HG03039 (cell line): ENCODE results near the gene AUP1.

Experiments used
- ATAC-seq: cut with Tn5 transposase; IDR thresholded peaks from one replicate; pipeline ENCODE4 v1.9.1; 2021; ENCODE audit warnings: mild to moderate bottlenecking, moderate library complexity; ENCODE audit not compliant: unreplicated experiment

The AUP1 gene

GRCh38 chr2:74538881-74539339 is 9.4 kb upstream of the AUP1 start:
- ATAC-seq, result no peak

- no peak for ATAC-seq
Measured at GRCh38 chr2:74537140-74537539, 7.6 kb upstream of the AUP1 start.

- no peak for ATAC-seq
Measured at GRCh38 chr2:74536166-74536950, 6.9 kb upstream of the AUP1 start.

- no peak for ATAC-seq
Measured at GRCh38 chr2:74535440-74535965, 6.0 kb upstream of the AUP1 start.

- no peak for ATAC-seq
Measured at GRCh38 chr2:74534411-74534810, 4.9 kb upstream of the AUP1 start.

- no peak for ATAC-seq
Measured at GRCh38 chr2:74533464-74533863, 4.0 kb upstream of the AUP1 start.

GRCh38 chr2:74532222-74532621 is 2.7 kb upstream of the AUP1 start:
- no peak for ATAC-seq

GRCh38 chr2:74531666-74532065 is 2.2 kb upstream of the AUP1 start:
- ATAC-seq, result no peak

- ATAC-seq, result no peak
Measured at GRCh38 chr2:74530239-74531187, 1.0 kb upstream of the AUP1 start.

GRCh38 chr2:74528600-74529356 is 728 bp downstream of the AUP1 start:
- ATAC-seq, result peak; percentile 7

- no peak for ATAC-seq
Measured at GRCh38 chr2:74527741-74528140, 1.8 kb downstream of the AUP1 start.

GRCh38 chr2:74526649-74527230 is 2.8 kb downstream of the AUP1 start:
- ATAC-seq, result no peak

- ATAC-seq, result no peak
Measured at GRCh38 chr2:74525717-74526648, 3.5 kb downstream of the AUP1 start, which contains the start of gene DQX1. TSS of gene DQX1 (minus strand) at chr2:74526231. CDS start at chr2:74525729, 502 bp downstream.

GRCh38 chr2:74524955-74525716 is 4.4 kb downstream of the AUP1 start:
- no peak for ATAC-seq

- no peak for ATAC-seq
Measured at GRCh38 chr2:74524005-74524404, 5.5 kb downstream of the AUP1 start.

GRCh38 chr2:74522516-74522915 is 7.0 kb downstream of the AUP1 start:
- ATAC-seq, result no peak

GRCh38 chr2:74516650-74517049 is 12.9 kb downstream of the AUP1 start:
- no peak for ATAC-seq

GRCh38 chr2:74515981-74516633 is 13.4 kb downstream of the AUP1 start:
- ATAC-seq, result no peak
